Osteoblast (primary cell): Measurements from ENCODE around the gene LAGE3. TPM values are rescaled to one million over a fixed set of nuclear protein-coding genes. Genes with fewer than 3 reads are reported as not detected.

Experiments
- DNase-seq: peaks from one replicate; pipeline ENCODE4 v3.0.0; 2011; ENCODE audit warnings: low spot score, mixed read lengths; ENCODE audit not compliant: insufficient read length; ENCODE audit errors: missing footprints
- H2AFZ ChIP-seq: 2 replicates; pipeline ENCODE4 v1.6.0; 2011; ENCODE audit warnings: mild to moderate bottlenecking, low read length
- H3K27ac ChIP-seq: 2 replicates; pipeline ENCODE4 v1.5.1; 2011; ENCODE audit warnings: mild to moderate bottlenecking, low read depth, low read length, moderate library complexity
- H3K27me3 ChIP-seq: 2 replicates; pipeline ENCODE4 v1.6.0; 2012; ENCODE audit warnings: mild to moderate bottlenecking, control low read depth, inconsistent platforms, low read length, moderate library complexity; ENCODE audit not compliant: insufficient read depth
- H3K36me3 ChIP-seq: 2 replicates; pipeline ENCODE4 v1.5.1; 2011; ENCODE audit warnings: mild to moderate bottlenecking, low read length, control low read depth, moderate library complexity; ENCODE audit not compliant: insufficient read depth
- H3K4me1 ChIP-seq: 2 replicates; pipeline ENCODE4 v1.5.1; 2011; ENCODE audit warnings: mild to moderate bottlenecking, low read length, control low read depth, moderate library complexity; ENCODE audit not compliant: insufficient read depth
- H3K4me2 ChIP-seq: 2 replicates; pipeline ENCODE4 v1.6.0; 2011; ENCODE audit warnings: mild to moderate bottlenecking, low read length; ENCODE audit not compliant: insufficient read depth
- H3K4me3 ChIP-seq: fragments of 200-600 bp; sonication (generic); 3 replicates; pipeline ENCODE4 v1.5.1; 2012; ENCODE audit warnings: mild to moderate bottlenecking, low read length, inconsistent platforms; ENCODE audit not compliant: insufficient read depth
- H3K79me2 ChIP-seq: 2 replicates; pipeline ENCODE4 v1.6.0; 2012; ENCODE audit warnings: mild to moderate bottlenecking, low read length, control low read depth, inconsistent platforms; ENCODE audit not compliant: insufficient read depth
- H3K9me3 ChIP-seq: 2 replicates; pipeline ENCODE4 v1.5.1; 2011; ENCODE audit warnings: low read depth, low read length, control low read depth
- H4K20me1 ChIP-seq: 2 replicates; pipeline ENCODE4 v1.6.0; 2012; ENCODE audit warnings: mild to moderate bottlenecking, low read length, control low read depth; ENCODE audit not compliant: insufficient read depth
- total RNA-seq: library from RNA; depleted of rRNA; stranded (reverse); fragments of >200 nt; gene quantifications from 2 replicates; pipeline ENCODE4 v1.2.3, GENCODE V29; 2012
- TF ChIP-seq, protein P1 (sequence below): IDR thresholded peaks from 2 replicates; pipeline ENCODE4 v1.5.1; 2011; ENCODE audit warnings: mild to moderate bottlenecking, low read depth, low read length, moderate library complexity; ENCODE audit errors: extremely low read depth

LAGE3 gene
- total RNA-seq, 1 donor = 21.7 TPM

DNA sequence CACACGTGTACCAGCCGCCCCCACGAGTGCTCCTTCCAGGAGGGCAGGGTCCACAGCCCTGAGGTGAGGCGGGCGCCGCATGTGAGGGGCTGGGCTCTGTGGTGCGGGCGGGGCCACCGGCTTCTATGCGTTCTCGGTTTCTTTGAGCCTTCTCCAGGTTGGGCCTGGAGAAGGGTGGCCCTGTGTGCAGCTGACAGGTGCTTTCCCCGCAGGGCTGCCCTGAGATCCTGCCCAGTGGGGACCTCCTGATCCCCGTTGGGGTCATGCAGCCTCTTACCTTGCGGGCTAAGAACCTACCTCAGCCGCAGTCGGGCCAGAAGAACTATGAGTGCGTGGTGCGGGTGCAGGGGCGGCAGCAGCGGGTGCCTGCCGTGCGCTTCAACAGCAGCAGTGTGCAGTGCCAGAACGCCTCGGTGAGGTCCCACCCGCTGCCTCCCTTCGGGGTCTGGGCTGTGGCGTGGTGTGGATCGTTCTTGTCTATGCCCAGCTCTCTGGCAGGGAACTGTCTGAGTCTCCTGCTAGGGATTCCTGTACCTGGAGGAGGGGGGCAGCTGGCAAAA is 14.2 kb downstream of the LAGE3 start:
- TF ChIP-seq, protein P1, sequence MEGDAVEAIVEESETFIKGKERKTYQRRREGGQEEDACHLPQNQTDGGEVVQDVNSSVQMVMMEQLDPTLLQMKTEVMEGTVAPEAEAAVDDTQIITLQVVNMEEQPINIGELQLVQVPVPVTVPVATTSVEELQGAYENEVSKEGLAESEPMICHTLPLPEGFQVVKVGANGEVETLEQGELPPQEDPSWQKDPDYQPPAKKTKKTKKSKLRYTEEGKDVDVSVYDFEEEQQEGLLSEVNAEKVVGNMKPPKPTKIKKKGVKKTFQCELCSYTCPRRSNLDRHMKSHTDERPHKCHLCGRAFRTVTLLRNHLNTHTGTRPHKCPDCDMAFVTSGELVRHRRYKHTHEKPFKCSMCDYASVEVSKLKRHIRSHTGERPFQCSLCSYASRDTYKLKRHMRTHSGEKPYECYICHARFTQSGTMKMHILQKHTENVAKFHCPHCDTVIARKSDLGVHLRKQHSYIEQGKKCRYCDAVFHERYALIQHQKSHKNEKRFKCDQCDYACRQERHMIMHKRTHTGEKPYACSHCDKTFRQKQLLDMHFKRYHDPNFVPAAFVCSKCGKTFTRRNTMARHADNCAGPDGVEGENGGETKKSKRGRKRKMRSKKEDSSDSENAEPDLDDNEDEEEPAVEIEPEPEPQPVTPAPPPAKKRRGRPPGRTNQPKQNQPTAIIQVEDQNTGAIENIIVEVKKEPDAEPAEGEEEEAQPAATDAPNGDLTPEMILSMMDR = no peak
- Histone ChIP-seq H3K36me3 (peaks cover 30% of the 10 kb centered on the region), H3K9me3 (no peaks in the 10 kb centered on the region), H2AFZ (no peak overlapping the region), H3K27me3 (no peaks in the 10 kb centered on the region), H3K27ac (no peak overlapping the region), H4K20me1 (peaks cover 36% of the 10 kb centered on the region), H3K4me3 (no peak overlapping the region), H3K79me2 (peaks cover 41% of the 10 kb centered on the region), H3K4me2 (no peak overlapping the region), H3K4me1 (no peaks in the 10 kb centered on the region)
- DNase-seq = no peak

DNA sequence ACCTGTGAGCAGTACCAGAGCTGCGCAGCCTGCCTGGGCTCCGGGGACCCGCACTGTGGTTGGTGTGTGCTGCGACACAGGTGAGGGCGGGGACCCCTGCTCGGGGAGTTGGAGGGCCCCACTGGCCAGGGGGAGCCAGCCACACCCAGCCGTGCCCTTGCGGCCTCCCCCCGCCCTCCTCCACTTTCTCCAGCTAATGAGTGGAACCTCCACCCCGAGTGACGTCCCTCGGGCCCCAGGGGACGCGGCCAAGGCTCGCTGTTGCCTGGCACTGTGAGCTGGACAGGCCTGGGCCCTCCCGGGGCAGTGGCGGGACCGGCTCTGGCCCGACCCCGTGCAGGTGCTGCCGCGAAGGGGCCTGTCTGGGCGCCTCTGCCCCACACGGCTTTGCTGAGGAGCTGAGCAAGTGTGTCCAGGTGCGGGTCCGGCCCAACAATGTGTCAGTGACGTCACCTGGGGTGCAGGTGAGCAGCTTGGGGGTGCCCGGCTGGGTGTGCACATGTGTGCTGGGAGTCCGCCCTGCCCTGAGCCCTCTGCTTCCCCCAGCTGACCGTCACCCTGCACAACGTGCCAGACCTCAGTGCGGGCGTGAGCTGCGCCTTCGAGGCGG is 15.4 kb downstream of the LAGE3 start:
- H2AFZ ChIP-seq = no peak overlapping the region
- H3K4me2 ChIP-seq = no peak overlapping the region
- H3K9me3 ChIP-seq = no peaks in the 10 kb centered on the region
- peaks cover 30% of the 10 kb centered on the region for H3K36me3 ChIP-seq
- no peak overlapping the region for H3K4me3 ChIP-seq
- TF ChIP-seq, protein P1 = no peak
- no peak for DNase-seq
- H4K20me1 ChIP-seq = peaks cover 38% of the 10 kb centered on the region
- no peak overlapping the region for H3K27ac ChIP-seq
- peaks cover 51% of the 10 kb centered on the region for H3K79me2 ChIP-seq
- no peaks in the 10 kb centered on the region for H3K27me3 ChIP-seq
- H3K4me1 ChIP-seq = peaks cover 4% of the 10 kb centered on the region

DNA sequence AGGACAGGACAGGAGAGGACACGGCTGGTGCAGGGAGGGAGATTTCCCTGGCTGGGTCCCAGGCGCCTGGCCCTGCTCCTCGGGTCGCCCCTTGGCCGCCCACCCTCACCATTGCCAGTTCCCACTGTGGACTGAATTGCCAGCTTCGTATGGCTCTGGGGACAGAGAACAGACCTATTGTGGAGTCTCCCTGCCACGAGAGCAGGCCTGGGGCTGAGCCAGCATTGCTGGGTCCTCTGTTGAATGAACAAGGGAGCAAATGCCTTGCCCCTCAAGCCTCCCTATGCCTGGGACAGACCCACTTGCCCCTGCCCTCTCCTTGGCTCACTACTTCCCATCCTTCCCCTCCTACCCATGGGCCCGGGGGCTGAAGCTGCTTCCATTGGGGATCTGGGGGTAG is 16.7 kb downstream of the LAGE3 start:
- H3K27me3 ChIP-seq = no peaks in the 10 kb centered on the region
- no peak for DNase-seq
- H3K4me2 ChIP-seq = no peak overlapping the region
- H3K9me3 ChIP-seq = no peaks in the 10 kb centered on the region
- H3K79me2 ChIP-seq = peaks cover 57% of the 10 kb centered on the region
- H3K4me3 ChIP-seq = no peak overlapping the region
- H4K20me1 ChIP-seq = peaks cover 38% of the 10 kb centered on the region
- H3K4me1 ChIP-seq = peaks cover 4% of the 10 kb centered on the region
- H3K36me3 ChIP-seq = peaks cover 30% of the 10 kb centered on the region
- no peak overlapping the region for H3K27ac ChIP-seq
- TF ChIP-seq, protein P1 = no peak
- no peak overlapping the region for H2AFZ ChIP-seq

DNA sequence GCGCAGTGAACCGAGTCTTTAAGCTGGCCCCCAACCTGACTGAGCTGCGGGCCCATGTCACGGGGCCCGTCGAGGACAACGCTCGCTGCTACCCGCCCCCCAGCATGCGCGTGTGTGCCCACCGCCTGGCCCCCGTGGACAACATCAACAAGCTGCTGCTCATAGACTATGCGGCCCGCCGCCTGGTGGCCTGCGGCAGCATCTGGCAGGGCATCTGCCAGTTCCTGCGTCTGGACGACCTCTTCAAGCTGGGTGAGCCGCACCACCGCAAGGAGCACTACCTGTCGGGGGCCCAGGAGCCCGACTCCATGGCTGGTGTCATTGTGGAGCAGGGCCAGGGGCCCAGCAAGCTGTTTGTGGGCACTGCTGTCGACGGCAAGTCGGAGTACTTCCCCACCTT is 18.8 kb downstream of the LAGE3 start:
- Histone ChIP-seq H4K20me1 (peaks cover 38% of the 10 kb centered on the region), H3K27me3 (no peaks in the 10 kb centered on the region), H2AFZ (no peak overlapping the region), H3K36me3 (peaks cover 26% of the 10 kb centered on the region), H3K79me2 (peaks cover 57% of the 10 kb centered on the region), H3K4me3 (peak overlapping the region; percentile 82), H3K4me1 (peaks cover 4% of the 10 kb centered on the region), H3K9me3 (no peaks in the 10 kb centered on the region), H3K27ac (no peak overlapping the region), H3K4me2 (peak overlapping the region; percentile 83)
- no peak for DNase-seq
- TF ChIP-seq, protein P1 = peak; percentile 7
